ENCODE results near the gene KCNH8. TPM values are rescaled to one million over a fixed set of nuclear protein-coding genes. Genes with fewer than 3 reads are reported as not detected.

KCNH8 gene
- total and polyA plus RNA-seq, 10 of the 15 experiments (the other 5 are each of a cell fraction or from before 2014, with no cell fraction given): under 0.01 to 0.18 (median 0.07) TPM; not detected in 2

DNA sequence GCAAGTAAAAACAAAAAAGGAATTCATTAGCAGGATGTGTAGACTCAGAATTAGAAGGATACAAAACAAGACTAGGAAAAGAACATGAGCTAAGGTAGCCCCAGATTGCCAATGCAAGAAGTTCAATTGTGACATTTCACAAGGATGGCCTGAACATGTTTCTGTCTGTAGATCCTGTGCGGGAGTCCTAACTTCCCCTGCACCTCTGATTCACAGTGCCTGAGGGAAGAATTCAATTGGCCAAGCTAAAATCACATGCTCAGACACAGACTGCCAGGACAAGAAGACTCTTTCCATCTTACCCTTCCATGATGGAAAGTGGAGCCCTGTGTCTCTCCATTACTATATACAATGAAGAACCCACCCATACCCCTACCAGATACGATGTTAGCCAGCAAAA is 251.5 kb downstream of the KCNH8 start:
- no peak for FAIRE-seq

More for the DNA sequence above, 251.5 kb downstream of the KCNH8 start:
- in situ Hi-C loops (cut with MboI): no loop called here
- Histone ChIP-seq H2AFZ (ENCODE audit: control insufficient read depth, low read depth, low read length) (no peak overlapping the region; the same call in 1 of the 2 replicates), H3K4me1 (ENCODE audit: control insufficient read depth, insufficient read depth, low read length) (no peaks in the 10 kb centered on the region; the same call in 1 of the 2 replicates), H3K4me2 (ENCODE audit: control insufficient read depth, insufficient read depth) (no peak overlapping the region), H3K4me3 (no peak overlapping the region), H3K36me3 (ENCODE audit: control insufficient read depth in 2 of 2, insufficient read depth in 2 of 2, low read length in 1 of 2) (no peaks in the 10 kb centered on the region), H3K27ac (ENCODE audit: control insufficient read depth, insufficient read depth) (no peak overlapping the region), H3K9ac (ENCODE audit: control insufficient read depth, insufficient read depth, low read length) (no peak overlapping the region), H3K27me3 (replicated peaks in 1 of 2; ENCODE audit: control insufficient read depth in 2 of 2, insufficient read depth in 2 of 2, low read length in 1 of 2) (no peaks in the 10 kb centered on the region), H3K79me2 (ENCODE audit: control insufficient read depth, insufficient read depth, low read length) (no peaks in the 10 kb centered on the region), H3K9me3 (replicated peaks; ENCODE audit: control insufficient read depth, insufficient read depth, low read length) (no peaks in the 10 kb centered on the region), H4K20me1 (ENCODE audit: control insufficient read depth, insufficient read depth) (no peaks in the 10 kb centered on the region)
- CTCF ChIA-PET: interaction anchor here (0.9 kb wide), 1 partner anchor 9 kb away, joined by 3 read pairs; no protein-coding TSS in a partner anchor
- POLR2A ChIA-PET: no interaction called here
- intact Hi-C loops (cut with micrococcal nuclease; ENCODE audit: unreplicated experiment): no loop called here
- RAD21 ChIA-PET (ENCODE audit: unreplicated experiment): interaction anchor here (0.6 kb wide), 1 partner anchor 16 kb away, joined by 3 read pairs; no protein-coding TSS in a partner anchor
- SMC1A ChIA-PET (ENCODE audit: uncharacterized antibody, unreplicated experiment): interaction anchor here (1.8 kb wide), 1 partner anchor 10 kb away, joined by 4 read pairs; no protein-coding TSS in a partner anchor
- ATAC-seq (no peak), DNase-seq (ENCODE audit: low read depth, low spot score) (no peak)
- TF ChIP-seq SP1 (IDR thresholded peaks at IDR 0.05; ENCODE audit: low read depth, low read length): no peak
- no peak for TF ChIP-seq MYC (IDR thresholded peaks at IDR 0.05; ENCODE audit: insufficient read depth, insufficient read length, insufficient replicate concordance, low read length, severe bottlenecking)
- TF ChIP-seq ATF3 (IDR thresholded peaks at IDR 0.05; ENCODE audit: borderline replicate concordance, extremely low read depth, low read depth, low read length): no peak
- TF ChIP-seq, protein P1, sequence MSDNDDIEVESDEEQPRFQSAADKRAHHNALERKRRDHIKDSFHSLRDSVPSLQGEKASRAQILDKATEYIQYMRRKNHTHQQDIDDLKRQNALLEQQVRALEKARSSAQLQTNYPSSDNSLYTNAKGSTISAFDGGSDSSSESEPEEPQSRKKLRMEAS (IDR thresholded peaks at IDR 0.05; ENCODE audit: low read depth, low read length): no peak
- TF ChIP-seq SMAD1 (IDR thresholded peaks at IDR 0.05; ENCODE audit: low read depth, partially characterized antibody): no peak
- TF ChIP-seq SIX5 (IDR thresholded peaks at IDR 0.05; ENCODE audit: low read depth, low read length, severe bottlenecking): no peak
- no peak for TF ChIP-seq SMAD5 (IDR thresholded peaks at IDR 0.05; ENCODE audit: low read depth)
- TF ChIP-seq PRDM15 (CRISPR knock-in tag; IDR thresholded peaks at IDR 0.05): no peak
- no TSS peak for BruUV-seq (replicated peaks)
- 92% methylated on average over 2 of the region's 2 CpGs for WGBS (ENCODE audit: insufficient coverage, insufficient replicate concordance, low lambda C conversion rate, missing lambda C conversion rate)
